Endothelial cell of umbilical vein (primary cell): ENCODE results near the gene NTNG1.
"Not testable (repeated sequence)": the region's sequence is repeated elsewhere in the genome, so short reads cannot be mapped to it uniquely, and the experiment has no call there.

Source experiments
- EZH2 ChIP-seq: IDR thresholded peaks from 2 replicates; pipeline ENCODE4 v1.6.1; 2012; ENCODE audit warnings: borderline replicate concordance, low read depth, mild to moderate bottlenecking, moderate library complexity, low read length, inconsistent platforms; ENCODE audit not compliant: severe bottlenecking
- GATA2 ChIP-seq: IDR thresholded peaks from 2 replicates; pipeline ENCODE4 v1.7.0; 2011; ENCODE audit warnings: low read depth, mild to moderate bottlenecking, moderate library complexity, mixed read lengths, low read length; ENCODE audit not compliant: insufficient read length, insufficient read depth
- JUN ChIP-seq: IDR thresholded peaks from 2 replicates; pipeline ENCODE4 v1.6.1; 2011; ENCODE audit warnings: borderline replicate concordance, low read depth; ENCODE audit not compliant: insufficient read length, insufficient read depth
- POLR2A ChIP-seq: IDR thresholded peaks from 2 replicates; pipeline ENCODE4 v1.6.1; 2012; ENCODE audit warnings: low read depth, mild to moderate bottlenecking, control low read depth, low read length
- POLR2AphosphoS5 ChIP-seq: IDR thresholded peaks from 2 replicates; pipeline ENCODE4 v1.6.1; 2012; ENCODE audit warnings: low read depth, mild to moderate bottlenecking, control low read depth, low read length, moderate library complexity; ENCODE audit not compliant: insufficient read depth
- TF ChIP-seq, protein P1 (sequence below), 2 donors: IDR thresholded peaks; 1 replicate in 1 of 2; 2 replicates in 1 of 2; pipeline ENCODE4 v1.5.1; 2011; ENCODE audit warnings: low read length in 2 of 2, mild to moderate bottlenecking in 2 of 2, moderate library complexity in 2 of 2, control low read depth in 1 of 2, inconsistent platforms in 1 of 2, low read depth in 1 of 2; ENCODE audit not compliant: insufficient read depth in 1 of 2; ENCODE audit errors: extremely low read depth in 1 of 2

DNA sequence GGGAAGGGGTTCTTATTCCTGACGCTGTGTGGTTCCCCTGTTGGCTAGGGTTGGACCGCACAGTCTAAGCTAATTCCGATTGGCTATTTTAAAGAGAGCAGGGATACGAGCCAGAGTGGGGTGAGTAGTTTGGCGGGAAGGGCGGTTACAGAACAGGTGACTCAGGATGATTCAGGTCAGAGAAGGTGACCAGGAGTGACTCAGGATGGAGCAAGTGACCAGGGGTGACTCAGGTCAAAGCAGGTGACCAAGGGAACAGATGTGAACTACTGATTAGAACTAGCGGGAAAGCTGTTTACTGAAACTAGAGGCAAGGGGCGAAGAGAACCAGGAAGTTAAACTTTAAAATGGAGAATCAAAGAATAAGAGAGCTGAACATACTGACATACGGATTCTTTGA, 24.1 kb downstream of the NTNG1 start:
- TF ChIP-seq, protein P1, sequence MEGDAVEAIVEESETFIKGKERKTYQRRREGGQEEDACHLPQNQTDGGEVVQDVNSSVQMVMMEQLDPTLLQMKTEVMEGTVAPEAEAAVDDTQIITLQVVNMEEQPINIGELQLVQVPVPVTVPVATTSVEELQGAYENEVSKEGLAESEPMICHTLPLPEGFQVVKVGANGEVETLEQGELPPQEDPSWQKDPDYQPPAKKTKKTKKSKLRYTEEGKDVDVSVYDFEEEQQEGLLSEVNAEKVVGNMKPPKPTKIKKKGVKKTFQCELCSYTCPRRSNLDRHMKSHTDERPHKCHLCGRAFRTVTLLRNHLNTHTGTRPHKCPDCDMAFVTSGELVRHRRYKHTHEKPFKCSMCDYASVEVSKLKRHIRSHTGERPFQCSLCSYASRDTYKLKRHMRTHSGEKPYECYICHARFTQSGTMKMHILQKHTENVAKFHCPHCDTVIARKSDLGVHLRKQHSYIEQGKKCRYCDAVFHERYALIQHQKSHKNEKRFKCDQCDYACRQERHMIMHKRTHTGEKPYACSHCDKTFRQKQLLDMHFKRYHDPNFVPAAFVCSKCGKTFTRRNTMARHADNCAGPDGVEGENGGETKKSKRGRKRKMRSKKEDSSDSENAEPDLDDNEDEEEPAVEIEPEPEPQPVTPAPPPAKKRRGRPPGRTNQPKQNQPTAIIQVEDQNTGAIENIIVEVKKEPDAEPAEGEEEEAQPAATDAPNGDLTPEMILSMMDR (IDR thresholded peaks at IDR 0.05; ENCODE audit: extremely low read depth in 1 of 2, insufficient read depth in 1 of 2, low read depth in 1 of 2, low read length in 2 of 2) = not testable (repeated sequence)
- not testable (repeated sequence) for TF ChIP-seq POLR2AphosphoS5, EZH2, JUN, GATA2, POLR2A
